ENCODE measurements around the gene SECISBP2.

SECISBP2 gene

GRCh38 chr9:89379508-89380115 lies 61.3 kb downstream of the SECISBP2 start:
- H3K4me3 ChIP-seq (ENCODE audit: control insufficient read depth, low read depth, low read length): no peak overlapping the region
- DNase-seq (ENCODE audit: low read depth): no peak
- TF ChIP-seq CTCF (IDR thresholded peaks at IDR 0.05; ENCODE audit: control insufficient read depth, insufficient read depth, low read depth, low read length, missing control alignments): no peak

GRCh38 chr9:89380437-89381307 lies 62.4 kb downstream of the SECISBP2 start:
- TF ChIP-seq CTCF (IDR thresholded peaks at IDR 0.05; ENCODE audit: control insufficient read depth, insufficient read depth, low read depth, low read length, missing control alignments): no peak
- DNase-seq (ENCODE audit: low read depth): no peak
- no peak overlapping the region for H3K4me3 ChIP-seq (ENCODE audit: control insufficient read depth, low read depth, low read length)

- no peak for TF ChIP-seq CTCF (IDR thresholded peaks at IDR 0.05; ENCODE audit: control insufficient read depth, insufficient read depth, low read depth, low read length, missing control alignments)
- DNase-seq (ENCODE audit: low read depth): no peak
- H3K4me3 ChIP-seq (ENCODE audit: control insufficient read depth, low read depth, low read length): no peak overlapping the region
Measured at GRCh38 chr9:89381308-89381609, 63.0 kb downstream of the SECISBP2 start.

GRCh38 chr9:89382026-89382986 lies 64.0 kb downstream of the SECISBP2 start:
- H3K4me3 ChIP-seq (ENCODE audit: control insufficient read depth, low read depth, low read length): no peak overlapping the region
- TF ChIP-seq CTCF (IDR thresholded peaks at IDR 0.05; ENCODE audit: control insufficient read depth, insufficient read depth, low read depth, low read length, missing control alignments): no peak
- DNase-seq (ENCODE audit: low read depth): no peak

GRCh38 chr9:89383030-89383720 lies 64.9 kb downstream of the SECISBP2 start:
- no peak overlapping the region for H3K4me3 ChIP-seq (ENCODE audit: control insufficient read depth, low read depth, low read length)
- no peak for TF ChIP-seq CTCF (IDR thresholded peaks at IDR 0.05; ENCODE audit: control insufficient read depth, insufficient read depth, low read depth, low read length, missing control alignments)
- DNase-seq (ENCODE audit: low read depth): no peak

Measured in AG09309 (cell line).